Measurements from ENCODE around the gene GATA2. TPM values are rescaled to one million over a fixed set of nuclear protein-coding genes. Genes with fewer than 3 reads are reported as not detected.

GATA2 gene
- total RNA-seq, 1 experiment from 2014 or later = 74.6 TPM

DNA sequence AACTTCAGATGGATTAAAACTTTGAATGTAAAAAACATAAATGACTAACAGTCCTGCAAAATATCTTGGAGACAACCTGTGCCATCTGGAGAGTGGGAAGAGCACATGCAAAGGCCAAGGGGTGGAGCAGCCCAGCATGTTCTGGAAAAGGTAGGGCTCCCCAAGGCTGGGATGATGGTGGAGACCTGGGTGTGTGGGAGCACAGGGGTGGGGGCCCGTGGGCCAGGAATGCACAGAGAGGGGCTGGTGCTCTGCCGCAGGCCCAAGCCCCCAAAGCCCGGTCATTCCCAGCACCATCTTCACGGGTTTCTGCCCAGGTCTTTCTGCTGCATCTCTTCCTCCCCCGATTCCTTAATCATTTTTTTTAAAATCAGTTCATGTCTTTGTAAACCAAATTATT, 9.7 kb upstream of the GATA2 start:
- no peak for DNase-seq (ENCODE audit: low read depth, low spot score)
- H3K36me3 ChIP-seq (ENCODE audit: control insufficient read depth, insufficient read depth, low read length) = no peaks in the 10 kb centered on the region
- TF ChIP-seq TCF7L2 (IDR thresholded peaks at IDR 0.05; ENCODE audit: low read depth, low read length) = no peak
- no peak for TF ChIP-seq POLR2AphosphoS5 (IDR thresholded peaks at IDR 0.05; ENCODE audit: low read depth, low read length)
- TF ChIP-seq, protein P1, sequence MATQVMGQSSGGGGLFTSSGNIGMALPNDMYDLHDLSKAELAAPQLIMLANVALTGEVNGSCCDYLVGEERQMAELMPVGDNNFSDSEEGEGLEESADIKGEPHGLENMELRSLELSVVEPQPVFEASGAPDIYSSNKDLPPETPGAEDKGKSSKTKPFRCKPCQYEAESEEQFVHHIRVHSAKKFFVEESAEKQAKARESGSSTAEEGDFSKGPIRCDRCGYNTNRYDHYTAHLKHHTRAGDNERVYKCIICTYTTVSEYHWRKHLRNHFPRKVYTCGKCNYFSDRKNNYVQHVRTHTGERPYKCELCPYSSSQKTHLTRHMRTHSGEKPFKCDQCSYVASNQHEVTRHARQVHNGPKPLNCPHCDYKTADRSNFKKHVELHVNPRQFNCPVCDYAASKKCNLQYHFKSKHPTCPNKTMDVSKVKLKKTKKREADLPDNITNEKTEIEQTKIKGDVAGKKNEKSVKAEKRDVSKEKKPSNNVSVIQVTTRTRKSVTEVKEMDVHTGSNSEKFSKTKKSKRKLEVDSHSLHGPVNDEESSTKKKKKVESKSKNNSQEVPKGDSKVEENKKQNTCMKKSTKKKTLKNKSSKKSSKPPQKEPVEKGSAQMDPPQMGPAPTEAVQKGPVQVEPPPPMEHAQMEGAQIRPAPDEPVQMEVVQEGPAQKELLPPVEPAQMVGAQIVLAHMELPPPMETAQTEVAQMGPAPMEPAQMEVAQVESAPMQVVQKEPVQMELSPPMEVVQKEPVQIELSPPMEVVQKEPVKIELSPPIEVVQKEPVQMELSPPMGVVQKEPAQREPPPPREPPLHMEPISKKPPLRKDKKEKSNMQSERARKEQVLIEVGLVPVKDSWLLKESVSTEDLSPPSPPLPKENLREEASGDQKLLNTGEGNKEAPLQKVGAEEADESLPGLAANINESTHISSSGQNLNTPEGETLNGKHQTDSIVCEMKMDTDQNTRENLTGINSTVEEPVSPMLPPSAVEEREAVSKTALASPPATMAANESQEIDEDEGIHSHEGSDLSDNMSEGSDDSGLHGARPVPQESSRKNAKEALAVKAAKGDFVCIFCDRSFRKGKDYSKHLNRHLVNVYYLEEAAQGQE (IDR thresholded peaks at IDR 0.05; ENCODE audit: insufficient read depth in 1 of 2, low read depth in 2 of 2, low read length in 1 of 2) = no peak
- TF ChIP-seq, protein P2, sequence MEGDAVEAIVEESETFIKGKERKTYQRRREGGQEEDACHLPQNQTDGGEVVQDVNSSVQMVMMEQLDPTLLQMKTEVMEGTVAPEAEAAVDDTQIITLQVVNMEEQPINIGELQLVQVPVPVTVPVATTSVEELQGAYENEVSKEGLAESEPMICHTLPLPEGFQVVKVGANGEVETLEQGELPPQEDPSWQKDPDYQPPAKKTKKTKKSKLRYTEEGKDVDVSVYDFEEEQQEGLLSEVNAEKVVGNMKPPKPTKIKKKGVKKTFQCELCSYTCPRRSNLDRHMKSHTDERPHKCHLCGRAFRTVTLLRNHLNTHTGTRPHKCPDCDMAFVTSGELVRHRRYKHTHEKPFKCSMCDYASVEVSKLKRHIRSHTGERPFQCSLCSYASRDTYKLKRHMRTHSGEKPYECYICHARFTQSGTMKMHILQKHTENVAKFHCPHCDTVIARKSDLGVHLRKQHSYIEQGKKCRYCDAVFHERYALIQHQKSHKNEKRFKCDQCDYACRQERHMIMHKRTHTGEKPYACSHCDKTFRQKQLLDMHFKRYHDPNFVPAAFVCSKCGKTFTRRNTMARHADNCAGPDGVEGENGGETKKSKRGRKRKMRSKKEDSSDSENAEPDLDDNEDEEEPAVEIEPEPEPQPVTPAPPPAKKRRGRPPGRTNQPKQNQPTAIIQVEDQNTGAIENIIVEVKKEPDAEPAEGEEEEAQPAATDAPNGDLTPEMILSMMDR (IDR thresholded peaks at IDR 0.05) = no peak
- no peak for TF ChIP-seq SIN3A (IDR thresholded peaks at IDR 0.05; ENCODE audit: borderline replicate concordance, insufficient read depth, low read depth, low read length)
- intact Hi-C loops (cut with micrococcal nuclease; ENCODE audit: unreplicated experiment) = loop anchor here (2.0 to 5.0 kb wide), 3 partner anchors 76 to 330 kb away; no protein-coding TSS in a partner anchor
- CTCF ChIA-PET = no interaction called here
- no peak overlapping the region for H3K4me3 ChIP-seq (ENCODE audit: low read depth in 2 of 2, low read length in 2 of 2)
- in situ Hi-C loops (cut with HindIII; ENCODE audit: low pct_unique_long_range_greater_than_20kb, low sequenced_read_pairs) = no loop called here
- POLR2A ChIA-PET = no interaction called here
- no peaks in the 10 kb centered on the region for H3K9me3 ChIP-seq (ENCODE audit: control insufficient read depth, insufficient read depth, low read depth, low read length)
- no peaks in the 10 kb centered on the region for H3K27me3 ChIP-seq (ENCODE audit: control insufficient read depth, insufficient read depth, low read length)
- ATAC-seq = no peak
- H3K4me1 ChIP-seq (ENCODE audit: control insufficient read depth, insufficient read depth, low read length) = peaks cover 3% of the 10 kb centered on the region; the same call in 1 of the 2 replicates
- BruUV-seq (replicated peaks) = no TSS peak
- no peak overlapping the region for H3K27ac ChIP-seq (ENCODE audit: low read length)

DNA sequence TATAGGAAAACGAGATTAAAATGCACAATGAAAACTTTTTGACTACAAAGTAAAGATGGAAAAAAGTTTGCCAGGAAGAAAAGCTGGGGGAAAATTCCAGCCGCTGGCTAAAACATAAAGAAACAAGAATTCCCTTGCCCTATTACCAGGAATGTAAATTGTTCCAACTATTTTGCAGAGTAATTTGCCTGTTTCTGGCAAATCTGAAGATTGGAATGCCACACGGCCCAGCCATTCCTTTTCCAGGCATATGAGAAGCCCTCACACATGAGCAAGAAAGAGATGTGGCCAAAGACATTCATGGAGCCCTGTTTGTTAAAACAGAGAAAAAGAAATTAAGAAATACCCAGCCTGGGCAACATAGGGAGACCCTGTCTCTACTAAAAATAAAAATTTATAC, 8.4 kb upstream of the GATA2 start:
- no peak for ATAC-seq

More for the DNA sequence above, 8.4 kb upstream of the GATA2 start:
- Histone ChIP-seq H3K9me3 (ENCODE audit: control insufficient read depth, insufficient read depth, low read depth, low read length) (no peaks in the 10 kb centered on the region), H3K4me1 (ENCODE audit: control insufficient read depth, insufficient read depth, low read length) (peaks cover 10% of the 10 kb centered on the region; the same call in 1 of the 2 replicates), H3K4me3 (ENCODE audit: low read depth in 2 of 2, low read length in 2 of 2) (no peak overlapping the region), H3K27me3 (ENCODE audit: control insufficient read depth, insufficient read depth, low read length) (no peaks in the 10 kb centered on the region), H3K36me3 (ENCODE audit: control insufficient read depth, insufficient read depth, low read length) (no peaks in the 10 kb centered on the region), H3K27ac (ENCODE audit: low read length) (no peak overlapping the region)
- DNase-seq (ENCODE audit: low read depth, low spot score) = no peak
- CTCF ChIA-PET = interaction anchor here (0.6 kb wide), 1 partner anchor 720 kb away, joined by 4 read pairs; no protein-coding TSS in a partner anchor
- in situ Hi-C loops (cut with HindIII; ENCODE audit: low pct_unique_long_range_greater_than_20kb, low sequenced_read_pairs) = no loop called here
- intact Hi-C loops (cut with micrococcal nuclease; ENCODE audit: unreplicated experiment) = loop anchor here (5.0 kb wide), 2 partner anchors 81 to 329 kb away; no protein-coding TSS in a partner anchor
- TF ChIP-seq SIN3A (IDR thresholded peaks at IDR 0.05; ENCODE audit: borderline replicate concordance, insufficient read depth, low read depth, low read length) (no peak), POLR2AphosphoS5 (IDR thresholded peaks at IDR 0.05; ENCODE audit: low read depth, low read length) (no peak), TCF7L2 (IDR thresholded peaks at IDR 0.05; ENCODE audit: low read depth, low read length) (no peak)
- TF ChIP-seq, protein P1 (IDR thresholded peaks at IDR 0.05; ENCODE audit: insufficient read depth in 1 of 2, low read depth in 2 of 2, low read length in 1 of 2) = no peak
- TF ChIP-seq, protein P2 (IDR thresholded peaks at IDR 0.05) = no peak
- POLR2A ChIA-PET = interaction anchor here (0.7 kb wide), 1 partner anchor 119 kb away, joined by 3 read pairs; no protein-coding TSS in a partner anchor
- TSS peak; percentile 42 for BruUV-seq (replicated peaks)

Measured in Panc1 (cell line).